ENCODE results near the gene PCDH7.

Gene PCDH7

GRCh38 chr4:30720021-30720660 is at the start of gene PCDH7:
PCDH7 (plus strand) TSS chr4:30720369; CDS start chr4:30721423, 1,054 bp downstream.
- no peak for DNase-seq (ENCODE audit: low read depth, low spot score)

- DNase-seq (ENCODE audit: low read depth, low spot score): no peak
These were observed 48.2 kb upstream of the PCDH7 start for GRCh38 chr4:30671926-30672448.

- no peak for DNase-seq (ENCODE audit: low read depth, low spot score)
These were observed 24.0 kb upstream of the PCDH7 start for GRCh38 chr4:30696191-30696590.

GRCh38 chr4:30714408-30715031 is 5.6 kb upstream of the PCDH7 start:
- no peak for DNase-seq (ENCODE audit: low read depth, low spot score)

GRCh38 chr4:30716158-30716557 is 4.0 kb upstream of the PCDH7 start:
- no peak for DNase-seq (ENCODE audit: low read depth, low spot score)

GRCh38 chr4:30716681-30717207 is 3.4 kb upstream of the PCDH7 start:
- no peak for DNase-seq (ENCODE audit: low read depth, low spot score)

GRCh38 chr4:30717208-30718020 is 2.8 kb upstream of the PCDH7 start:
- DNase-seq (ENCODE audit: low read depth, low spot score): no peak

- DNase-seq (ENCODE audit: low read depth, low spot score): no peak
These were observed 2.1 kb upstream of the PCDH7 start for GRCh38 chr4:30718021-30718542.

GRCh38 chr4:30718641-30719453 is 1.3 kb upstream of the PCDH7 start:
- DNase-seq (ENCODE audit: low read depth, low spot score): no peak

- DNase-seq (ENCODE audit: low read depth, low spot score): no peak
These were observed 632 bp upstream of the PCDH7 start for GRCh38 chr4:30719454-30720020.

- no peak for DNase-seq (ENCODE audit: low read depth, low spot score)
These were observed 554 bp downstream of the PCDH7 start for GRCh38 chr4:30720661-30721184.

- no peak for DNase-seq (ENCODE audit: low read depth, low spot score)
These were observed 1.3 kb downstream of the PCDH7 start for GRCh38 chr4:30721185-30722091.

- DNase-seq (ENCODE audit: low read depth, low spot score): no peak
These were observed 1.9 kb downstream of the PCDH7 start for GRCh38 chr4:30722092-30722358.

GRCh38 chr4:30722359-30723200 is 2.4 kb downstream of the PCDH7 start:
- no peak for DNase-seq (ENCODE audit: low read depth, low spot score)

- no peak for DNase-seq (ENCODE audit: low read depth, low spot score)
These were observed 3.2 kb downstream of the PCDH7 start for GRCh38 chr4:30723201-30723955.

GRCh38 chr4:30724247-30724646 is 4.1 kb downstream of the PCDH7 start:
- no peak for DNase-seq (ENCODE audit: low read depth, low spot score)

- DNase-seq (ENCODE audit: low read depth, low spot score): no peak
These were observed 5.4 kb downstream of the PCDH7 start for GRCh38 chr4:30725562-30725961.

- DNase-seq (ENCODE audit: low read depth, low spot score): no peak
These were observed 6.0 kb downstream of the PCDH7 start for GRCh38 chr4:30726090-30726675.
